SK-N-SH (cell line): Measurements from ENCODE around the gene SOCS2. TPM values are rescaled to one million over a fixed set of nuclear protein-coding genes. Genes with fewer than 3 reads are reported as not detected.

Source experiments
- CTCF ChIA-PET: fragments of 300-600, 350-600 bp; formaldehyde crosslinking; extraction: SDS; loops from one replicate; lab custom pipeline; 2021; lab: Yijun Ruan, JAX
- POLR2A ChIA-PET: fragments of 350-600 bp; sonication (Branson Sonifier 250); formaldehyde crosslinking; extraction: SDS; loops from one replicate; lab custom pipeline; 2020; ENCODE audit warnings: antibody characterized with exemption, inconsistent platforms; lab: Yijun Ruan, JAX
- DNase-seq: peaks from one replicate; pipeline ENCODE4 v3.0.0; 2012
- H2AFZ ChIP-seq: fragments of 200-600 bp; sonication (generic); 2 replicates; pipeline ENCODE4 v1.8.1; 2016; ENCODE audit warnings: antibody characterized with exemption, mild to moderate bottlenecking, low read depth
- H3F3A ChIP-seq: fragments of 200-600 bp; sonication (generic); replicated peaks from 2 replicates; pipeline ENCODE3; 2016; ENCODE audit warnings: antibody characterized with exemption, mild to moderate bottlenecking; ENCODE audit not compliant: insufficient read depth
- H3K27ac ChIP-seq, 2 experiments: fragments of 200-500 bp in 1 of 2; fragments of 200-600 bp in 1 of 2; sonication (Bioruptor generic) in 1 of 2; sonication (generic), shearing (Covaris generic) in 1 of 2; 2 replicates each; pipeline versions ENCODE4 v1.5.1 to v1.6.1; 2014 to 2016; ENCODE audit warnings: low read depth in 2 of 2, inconsistent platforms in 1 of 2, low read length in 1 of 2, mild to moderate bottlenecking in 1 of 2, mixed read lengths in 1 of 2
- H3K27me3 ChIP-seq: fragments of 200-600 bp; sonication (generic), shearing (Covaris generic); 2 replicates; pipeline ENCODE4 v1.6.1; 2016; ENCODE audit warnings: mixed run types; ENCODE audit not compliant: insufficient read depth
- H3K36me3 ChIP-seq, 2 experiments: fragments of 200-500 bp in 1 of 2; fragments of 200-600 bp in 1 of 2; sonication (Bioruptor generic) in 1 of 2; sonication (generic) in 1 of 2; replicated peaks in 1 of 2; 2 replicates each; pipeline versions ENCODE3 to v1.5.1; 2014 to 2016; ENCODE audit warnings: low read length in 1 of 2, mild to moderate bottlenecking in 1 of 2; ENCODE audit not compliant: insufficient read depth in 2 of 2, control insufficient read depth in 1 of 2
- H3K4me1 ChIP-seq, 2 experiments: fragments of 200-500 bp in 1 of 2; fragments of 200-600 bp in 1 of 2; sonication (Bioruptor generic) in 1 of 2; sonication (generic), shearing (Covaris generic) in 1 of 2; 2 replicates each; pipeline versions ENCODE4 v1.5.1 to v1.6.1; 2014 to 2016; ENCODE audit warnings: low read depth in 1 of 2, low read length in 1 of 2, mixed run types in 1 of 2; ENCODE audit not compliant: insufficient read depth in 2 of 2, control insufficient read depth in 1 of 2
- H3K4me2 ChIP-seq: fragments of 200-600 bp; sonication (generic), shearing (Covaris generic); 2 replicates; pipeline ENCODE4 v1.6.1; 2017; ENCODE audit warnings: mixed run types
- H3K4me3 ChIP-seq, 2 experiments: fragments of 200-500 bp in 1 of 2; fragments of 200-600 bp in 1 of 2; sonication (Bioruptor generic) in 1 of 2; sonication (generic), shearing (Covaris generic) in 1 of 2; 2 replicates each; pipeline versions ENCODE4 v1.5.1 to v1.8.1; 2014 to 2016; ENCODE audit warnings: low read depth in 2 of 2, inconsistent platforms in 1 of 2, low read length in 1 of 2, mild to moderate bottlenecking in 1 of 2, mixed read lengths in 1 of 2, moderate library complexity in 1 of 2
- H3K79me2 ChIP-seq: fragments of 200-600 bp; sonication (generic); 2 replicates; pipeline ENCODE4 v1.8.1; 2017; ENCODE audit warnings: mild to moderate bottlenecking; ENCODE audit not compliant: insufficient read depth
- H3K9ac ChIP-seq: fragments of 200-600 bp; sonication (generic); 2 replicates; pipeline ENCODE4 v1.6.1; 2017; ENCODE audit warnings: mixed run types
- H3K9me2 ChIP-seq: fragments of 200-600 bp; sonication (generic); 2 replicates; pipeline ENCODE4 v1.6.1; 2017; ENCODE audit warnings: mixed run types
- H3K9me3 ChIP-seq: fragments of 200-600 bp; sonication (generic); 2 replicates; pipeline ENCODE4 v1.6.1; 2017; ENCODE audit warnings: mixed run types, mild to moderate bottlenecking, moderate library complexity
- H4K20me1 ChIP-seq: fragments of 200-600 bp; sonication (generic); 2 replicates; pipeline ENCODE4 v1.6.1; 2017; ENCODE audit warnings: mild to moderate bottlenecking, mixed run types; ENCODE audit not compliant: insufficient read depth
- CHD2 ChIP-seq: fragments of 150-350 bp; IDR thresholded peaks from 2 replicates; pipeline ENCODE4 v1.6.1; 2018; ENCODE audit warnings: low read length; ENCODE audit not compliant: partially characterized antibody
- CTCF ChIP-seq: fragments of 200-600 bp; sonication (generic); IDR thresholded peaks from 2 replicates; pipeline ENCODE4 v1.6.1; 2017; ENCODE audit warnings: antibody characterized with exemption, mild to moderate bottlenecking, moderate library complexity
- ELF1 ChIP-seq: IDR thresholded peaks from 2 replicates; pipeline ENCODE4 v1.4.0; 2012
- EP300 ChIP-seq, 2 experiments: IDR thresholded peaks; 2 replicates each; pipeline versions ENCODE4 v1.4.0 to v1.6.1; 2012; ENCODE audit warnings: borderline replicate concordance in 1 of 2, low read depth in 1 of 2, low read length in 1 of 2
- FOXJ3 ChIP-seq: sonication (generic); formaldehyde crosslinking; IDR thresholded peaks from 2 replicates; pipeline ENCODE4 v1.5.1; 2020; ENCODE audit warnings: mild to moderate bottlenecking, missing genetic modification reagents
- PBX3 ChIP-seq: IDR thresholded peaks from 2 replicates; pipeline ENCODE4; 2012
- POLR2AphosphoS5 ChIP-seq: IDR thresholded peaks from 2 replicates; pipeline ENCODE4 v1.6.1; 2012; ENCODE audit warnings: low read depth, low read length
- RFX5 ChIP-seq: IDR thresholded peaks from 2 replicates; pipeline ENCODE4 v1.6.1; 2012; ENCODE audit warnings: mild to moderate bottlenecking, improper control_type of control experiment, low read length
- RXRA ChIP-seq: IDR thresholded peaks from 2 replicates; pipeline ENCODE4 v1.4.0; 2012; ENCODE audit warnings: low read depth, mild to moderate bottlenecking, borderline replicate concordance
- SIN3A ChIP-seq: IDR thresholded peaks from 2 replicates; pipeline ENCODE4 v1.6.1; 2012; ENCODE audit warnings: low read depth, mild to moderate bottlenecking, low read length, moderate library complexity, borderline replicate concordance
- TCF12 ChIP-seq: IDR thresholded peaks from 2 replicates; pipeline ENCODE4 v1.4.0; 2012
- YY1 ChIP-seq: IDR thresholded peaks from 2 replicates; pipeline ENCODE4 v1.4.0; 2012; ENCODE audit warnings: low read depth, mild to moderate bottlenecking
- ZBTB33 ChIP-seq: IDR thresholded peaks from 2 replicates; pipeline ENCODE4 v1.4.0; 2012; ENCODE audit warnings: low read depth, borderline replicate concordance
- WGBS: methylation state at CpG from one replicate; pipeline ENCODE4 v1.1.6; 2017; ENCODE audit warnings: low lambda C conversion rate; 5-methylcytosine and 5-hydroxymethylcytosine counted together
- polyA plus RNA-seq, 3 experiments: library from polyadenylated mRNA; depleted of rRNA; stranded (reverse); fragments of >200 nt; gene quantifications; 2 replicates each; pipeline ENCODE4 v1.2.3, GENCODE V29; 2012
- TF ChIP-seq, protein P1 (sequence below): IDR thresholded peaks from 2 replicates; pipeline ENCODE4 v1.4.0; 2012; ENCODE audit warnings: low read depth

SOCS2 gene
- polyA plus RNA-seq, 1 of the 3 experiments (the other 2 are of a cell fraction) = 24.1 TPM

DNA sequence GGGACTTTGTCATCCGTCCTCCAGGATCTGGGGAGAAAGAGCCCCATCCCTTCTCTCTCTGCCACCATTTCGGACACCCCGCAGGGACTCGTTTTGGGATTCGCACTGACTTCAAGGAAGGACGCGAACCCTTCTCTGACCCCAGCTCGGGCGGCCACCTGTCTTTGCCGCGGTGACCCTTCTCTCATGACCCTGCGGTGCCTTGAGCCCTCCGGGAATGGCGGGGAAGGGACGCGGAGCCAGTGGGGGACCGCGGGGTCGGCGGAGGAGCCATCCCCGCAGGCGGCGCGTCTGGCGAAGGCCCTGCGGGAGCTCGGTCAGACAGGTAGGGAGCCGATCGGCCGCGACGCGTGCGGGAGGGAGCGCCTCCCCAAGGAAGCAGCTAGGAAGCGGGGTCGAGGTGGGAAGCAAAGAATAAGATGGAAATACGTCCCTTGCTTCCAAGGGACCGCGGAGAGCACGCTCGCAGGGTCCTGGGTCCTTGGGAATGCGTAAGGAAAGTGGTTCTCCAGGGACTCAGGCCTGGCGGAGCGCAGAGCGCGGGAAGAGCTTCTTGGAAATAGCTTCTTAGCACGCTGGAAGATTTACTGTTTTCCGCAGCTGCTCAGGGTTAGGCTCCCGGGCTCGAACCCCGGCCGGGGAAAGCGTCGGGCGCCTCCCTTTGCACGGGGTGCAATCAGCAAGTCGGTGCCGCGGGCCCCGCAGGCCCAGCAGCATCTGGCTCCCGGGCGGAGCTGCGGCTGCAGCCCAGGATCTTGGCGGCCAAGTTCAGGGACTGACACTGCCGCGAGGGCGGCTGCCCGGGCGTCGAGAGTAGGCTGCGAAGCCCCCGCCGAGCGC lies 457 bp downstream of the SOCS2 start:
- Histone ChIP-seq H3K4me2 (peak overlapping the region; percentile 100), H3K79me2 (peaks cover 83% of the 10 kb centered on the region), H3K4me1 (peaks cover 0 to 17% of the 10 kb centered on the region in 2 experiments; a peak in 1 of 4 replicates), H3K9me2 (no peaks in the 10 kb centered on the region), H3K27ac (peak overlapping the region in 1 of 2 experiments; percentile 90; a peak in 1 of 4 replicates), H3K4me3 (peak overlapping the region; percentile 71 to 97), H3K36me3 (peaks cover 25 to 29% of the 10 kb centered on the region in 2 experiments), H3K27me3 (no peaks in the 10 kb centered on the region), H3K9ac (peak overlapping the region; percentile 96; the same call in 1 of the 2 replicates), H2AFZ (no peak overlapping the region), H4K20me1 (no peaks in the 10 kb centered on the region), H3F3A (no peaks in the 10 kb centered on the region), H3K9me3 (no peaks in the 10 kb centered on the region)
- peak; percentile 32 for DNase-seq
- ChIA-PET CTCF (interaction anchor here (1.4 to 10.1 kb wide), 6 partner anchors 11 to 529 kb away, joined by 3 to 149 read pairs (median 8); no protein-coding TSS in a partner anchor), POLR2A (interaction anchor here (1.1 to 2.1 kb wide), 2 partner anchors 104 to 529 kb away, joined by 4 to 6 read pairs; partner anchors contain the start of gene CRADD)
- WGBS = 83% methylated on average over 62 of the region's 75 CpGs
- no peak for TF ChIP-seq CHD2
- TF ChIP-seq PBX3 = no peak
- TF ChIP-seq RXRA = no peak
- no peak for TF ChIP-seq POLR2AphosphoS5
- TF ChIP-seq ELF1 = no peak

GRCh38 chr12:93573552-93574223 lies 1.2 kb downstream of the SOCS2 start:
- no peaks in the 10 kb centered on the region for H3K9me2 ChIP-seq
- H3K27ac ChIP-seq = no peak overlapping the region
- no peak overlapping the region for H2AFZ ChIP-seq
- no peaks in the 10 kb centered on the region for H4K20me1 ChIP-seq
- peak overlapping the region in 1 of 2 experiments; percentile 97; a peak in 2 of 4 replicates for H3K4me3 ChIP-seq
- CTCF ChIA-PET = interaction anchor here (1.0 to 10.1 kb wide), 6 partner anchors 10 to 528 kb away, joined by 3 to 149 read pairs (median 8); no protein-coding TSS in a partner anchor
- H3K36me3 ChIP-seq = peaks cover 25 to 29% of the 10 kb centered on the region in 2 experiments
- H3K4me1 ChIP-seq = peaks cover 0 to 17% of the 10 kb centered on the region in 2 experiments; a peak in 1 of 4 replicates
- H3K79me2 ChIP-seq = peaks cover 80% of the 10 kb centered on the region
- DNase-seq = no peak
- WGBS = 86% methylated on average over 21 of the region's 21 CpGs
- peak overlapping the region; percentile 100 for H3K4me2 ChIP-seq
- no peaks in the 10 kb centered on the region for H3K27me3 ChIP-seq
- POLR2A ChIA-PET = interaction anchor here (2.1 kb wide), 1 partner anchor 103 kb away, joined by 6 read pairs; the partner anchor contains the start of gene CRADD
- no peaks in the 10 kb centered on the region for H3F3A ChIP-seq
- TF ChIP-seq CTCF (no peak), SIN3A (no peak), RFX5 (no peak), ELF1 (no peak), ZBTB33 (no peak), YY1 (no peak), TCF12 (no peak), FOXJ3 (CRISPR knock-in tag) (no peak), EP300 (IDR thresholded peaks at IDR 0.05; ENCODE audit: borderline replicate concordance in 1 of 2, low read depth in 1 of 2, low read length in 1 of 2) (no peak), POLR2AphosphoS5 (no peak)
- TF ChIP-seq, protein P1, sequence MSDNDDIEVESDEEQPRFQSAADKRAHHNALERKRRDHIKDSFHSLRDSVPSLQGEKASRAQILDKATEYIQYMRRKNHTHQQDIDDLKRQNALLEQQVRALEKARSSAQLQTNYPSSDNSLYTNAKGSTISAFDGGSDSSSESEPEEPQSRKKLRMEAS = no peak
- H3K9ac ChIP-seq = peak overlapping the region; percentile 10; the same call in 1 of the 2 replicates
- H3K9me3 ChIP-seq = no peaks in the 10 kb centered on the region
